K562 (cell line): Measurements from ENCODE around the gene MARCHF9. TPM values are rescaled to one million over a fixed set of nuclear protein-coding genes. Genes with fewer than 3 reads are reported as not detected.
A peak's percentile ranks its signal among the peaks of the same experiment; 100 is the strongest.

Source experiments
- ATAC-seq: fragments of 200-7000 bp; cut with Tn5 transposase; 3 replicates; pipeline ENCODE4 v1.9.1; 2020; ENCODE audit warnings: moderate library complexity
- BruUV-seq: library from RNA; stranded (reverse); fragments of 400-500 nt; replicated peaks from 2 replicates; lab custom pipeline; 2021; lab: Mats Ljungman, UMichigan
- CTCF ChIA-PET: fragments of 300-600 bp; formaldehyde crosslinking; extraction: SDS; loops from one replicate; lab custom pipeline; 2021; ENCODE audit warnings: low intra/inter-chr PET ratio; lab: Yijun Ruan, JAX
- POLR2A ChIA-PET: fragments of 300-600, 350-650 bp; sonication (Branson Sonifier 250); formaldehyde crosslinking; extraction: SDS; loops from one replicate; lab custom pipeline; 2021; ENCODE audit warnings: antibody characterized with exemption, inconsistent platforms; lab: Yijun Ruan, JAX
- DNase-seq, 4 experiments: peaks; one replicate each; pipeline versions ENCODE4 v3.0.0 to v3.0.0-alpha.2; 2011 to 2018; ENCODE audit warnings: low spot score in 3 of 4, mixed read lengths in 3 of 4; ENCODE audit errors: extremely low read depth in 1 of 4
- FAIRE-seq: peaks from 2 replicates; lab custom pipeline; 2011; peaks lifted over from hg19 to GRCh38; lab: Jason Lieb, UNC
- H2AFZ ChIP-seq: 2 replicates; pipeline ENCODE4 v1.6.0; 2011; ENCODE audit warnings: low read depth, low read length, control low read depth, inconsistent platforms
- H3K27ac ChIP-seq: fragments of 200-600 bp; 3 replicates; pipeline ENCODE4 v1.8.0; 2011; ENCODE audit warnings: low read depth, mild to moderate bottlenecking, control low read depth, inconsistent platforms, low read length, moderate library complexity, mixed read lengths; ENCODE audit errors: extremely low read depth
- H3K27me3 ChIP-seq, 2 experiments: fragments of 300-600 bp in 1 of 2; 2 replicates in 1 of 2; 3 replicates in 1 of 2; pipeline versions ENCODE4 v1.6.0 to v1.8.0; 2011; ENCODE audit warnings: inconsistent platforms in 2 of 2, low read length in 2 of 2, mild to moderate bottlenecking in 1 of 2, mixed read lengths in 1 of 2, moderate library complexity in 1 of 2; ENCODE audit not compliant: control insufficient read depth in 2 of 2, insufficient read depth in 2 of 2
- H3K36me3 ChIP-seq: fragments of 300-600 bp; 3 replicates; pipeline ENCODE4 v1.8.0; 2011; ENCODE audit warnings: mild to moderate bottlenecking, low read length, inconsistent platforms; ENCODE audit not compliant: control insufficient read depth, insufficient read depth
- H3K4me1 ChIP-seq, 2 experiments: fragments of 200-600 bp in 1 of 2; replicated peaks in 1 of 2; 2 replicates in 1 of 2; 3 replicates in 1 of 2; pipeline versions ENCODE4 v1.5.1 to v1.8.0; 2011; ENCODE audit warnings: inconsistent platforms in 2 of 2, low read length in 2 of 2, mild to moderate bottlenecking in 1 of 2, mixed read lengths in 1 of 2, moderate library complexity in 1 of 2; ENCODE audit not compliant: control insufficient read depth in 2 of 2, insufficient read depth in 2 of 2
- H3K4me2 ChIP-seq: 2 replicates; pipeline ENCODE4 v1.6.1; 2011; ENCODE audit warnings: low read length, control low read depth, inconsistent platforms, mixed read lengths; ENCODE audit not compliant: insufficient read depth
- H3K4me3 ChIP-seq: fragments of 200-600 bp; sonication (generic), shearing (Covaris generic); 2 replicates; pipeline ENCODE4 v1.5.1; 2016; ENCODE audit warnings: control low read depth, inconsistent platforms
- H3K79me2 ChIP-seq: fragments of 200-600 bp; 3 replicates; pipeline ENCODE4 v1.8.0; 2011; ENCODE audit warnings: low read length, inconsistent platforms; ENCODE audit not compliant: control insufficient read depth, insufficient read depth
- H3K9ac ChIP-seq, 2 experiments: 2 replicates each; pipeline versions ENCODE4 v1.6.0 to v1.6.1; 2011; ENCODE audit warnings: low read depth in 2 of 2, low read length in 2 of 2, control low read depth in 1 of 2, inconsistent platforms in 1 of 2, mild to moderate bottlenecking in 1 of 2, mixed read lengths in 1 of 2; ENCODE audit not compliant: insufficient read depth in 1 of 2
- H3K9me1 ChIP-seq: one replicate; pipeline ENCODE4 v1.6.0; 2011; ENCODE audit warnings: inconsistent platforms, mild to moderate bottlenecking, low read length, moderate library complexity; ENCODE audit not compliant: control insufficient read depth, insufficient read depth
- H3K9me3 ChIP-seq: replicated peaks from 2 replicates; pipeline ENCODE4 v1.5.1; 2011; ENCODE audit warnings: low read depth, low read length, inconsistent platforms; ENCODE audit not compliant: control insufficient read depth, insufficient read depth
- H4K20me1 ChIP-seq: replicated peaks from 2 replicates; pipeline ENCODE4 v1.6.1; 2011; ENCODE audit warnings: low read length, inconsistent platforms, mixed read lengths; ENCODE audit not compliant: control insufficient read depth, insufficient read depth
- KLF10 ChIP-seq: fragments of 250-450 bp; sonication (Bioruptor Pico); IDR thresholded peaks from 2 replicates; pipeline ENCODE4 v1.6.1; 2021; ENCODE audit warnings: matching md5 sums
- MIER1 ChIP-seq: fragments of 450-650 bp; IDR thresholded peaks from 2 replicates; pipeline ENCODE4 v1.6.1; 2016; ENCODE audit warnings: antibody characterized with exemption, mild to moderate bottlenecking, low read depth
- POLR3A ChIP-seq: IDR thresholded peaks from 2 replicates; pipeline ENCODE4 v1.6.1; 2011; ENCODE audit warnings: borderline replicate concordance, mild to moderate bottlenecking, moderate library complexity; ENCODE audit not compliant: insufficient read length, insufficient read depth; ENCODE audit errors: extremely low read depth
- SNAPC5 ChIP-seq: fragments of 250-450 bp; sonication (Bioruptor Pico); IDR thresholded peaks from 2 replicates; pipeline ENCODE4 v1.8.0; 2021; ENCODE audit warnings: moderate library complexity, mild to moderate bottlenecking, inconsistent platforms
- ZNF512 ChIP-seq: IDR thresholded peaks from 2 replicates; pipeline ENCODE4 v1.6.1; 2016; ENCODE audit warnings: missing genetic modification characterization, missing compliant biosample characterization
- ZNF609 ChIP-seq: sonication (generic); formaldehyde crosslinking; IDR thresholded peaks from 2 replicates; pipeline ENCODE4 v1.8.1; 2023; ENCODE audit warnings: missing genetic modification reagents, mild to moderate bottlenecking, borderline replicate concordance
- WGBS: fragments of 100-300 bp; shearing (Covaris generic); methylation state at CpG from one replicate; pipeline ENCODE4 v1.1.6; 2016; ENCODE audit warnings: low coverage, mixed read lengths; ENCODE audit not compliant: insufficient coverage; ENCODE audit errors: missing lambda C conversion rate; 5-methylcytosine and 5-hydroxymethylcytosine counted together
- in situ Hi-C: fragments of 300-500 bp; cut with MboI; formaldehyde crosslinking; loops from 4 replicates; pipeline ENCODE4 v1.15.0; 2018; ENCODE audit warnings: inconsistent platforms, mixed read lengths
- intact Hi-C: fragments of 100-400 bp; cut with micrococcal nuclease; formaldehyde crosslinking; loops from 2 replicates; pipeline ENCODE4 v1.14.2; 2022
- polyA plus RNA-seq, 8 experiments: library from polyadenylated mRNA; depleted of rRNA in 4 of 8; stranded (reverse) in 5 of 8; unstranded in 3 of 8; fragments of >200 nt; fragmentation: Nextera tagmentation in 2 of 8; fragmentation: Illumina TruSeq in 1 of 8; extraction: Ambion mirVana in 2 of 8; extraction: Trizol in 1 of 8; gene quantifications; 2 replicates each; pipeline versions ENCODE4 v1.2.1 to v1.2.3, GENCODE V29; 2011 to 2014; ENCODE audit warnings: inconsistent platforms in 1 of 8, missing spikeins in 1 of 8
- total RNA-seq, 7 experiments: library from RNA; depleted of rRNA in 6 of 7; stranded (reverse); fragments of >200 nt in 6 of 7; fragmentation: Illumina TruSeq in 2 of 7; extraction: Trizol in 2 of 7; gene quantifications; 2 replicates each; pipeline versions ENCODE4 v1.2.1 to v1.2.3, GENCODE V29; 2011 to 2021; ENCODE audit warnings: low replicate concordance in 1 of 7

MARCHF9 gene
- total and polyA plus RNA-seq, 9 of the 15 experiments (the other 6 are each of a cell fraction or from before 2014, with no cell fraction given): 0.80 to 12.4 (median 6.2) TPM

- Histone ChIP-seq H3K9ac (peak overlapping the region in 1 of 2 experiments; percentile 68; a peak in 1 of 4 replicates), H3K79me2 (no peaks in the 10 kb centered on the region), H3K27ac (no peak overlapping the region), H2AFZ (no peak overlapping the region), H4K20me1 (no peaks in the 10 kb centered on the region; the same call in 1 of the 2 replicates), H3K4me3 (no peak overlapping the region), H3K9me3 (no peaks in the 10 kb centered on the region; the same call in 1 of the 2 replicates), H3K27me3 (peaks cover 33 to 37% of the 10 kb centered on the region in 2 experiments), H3K4me2 (no peak overlapping the region), H3K4me1 (peaks cover 0 to 20% of the 10 kb centered on the region in 2 experiments; a peak in 2 of 5 replicates), H3K9me1 (peaks cover 4% of the 10 kb centered on the region), H3K36me3 (no peaks in the 10 kb centered on the region)
- peak; percentile 27; the same call in 1 of the 3 replicates for ATAC-seq
- in situ Hi-C loops (no loop called here), intact Hi-C loops (no loop called here)
- FAIRE-seq: no peak
- CTCF ChIA-PET: no interaction called here
- POLR2A ChIA-PET: no interaction called here
- DNase-seq: no peak
- WGBS: 7% methylated on average over 17 of the region's 21 CpGs
- no TSS peak for BruUV-seq
- peak; percentile 79 for TF ChIP-seq MIER1
- no peak for TF ChIP-seq ZNF512 (tag)
- no peak for TF ChIP-seq KLF10 (CRISPR knock-in tag)
- no peak for TF ChIP-seq SNAPC5
- TF ChIP-seq POLR3A: no peak
- TF ChIP-seq ZNF609 (CRISPR knock-in tag): no peak
Observed at GRCh38 chr12:57727758-57728395, 27.0 kb upstream of the MARCHF9 start.
